GM18499 (cell line): ENCODE data around the gene CTSA.

Experiments
- ATAC-seq: cut with Tn5 transposase; IDR thresholded peaks from one replicate; pipeline ENCODE4 v1.9.1; 2021; ENCODE audit warnings: moderate number of reproducible peaks; ENCODE audit not compliant: insufficient read depth, unreplicated experiment

Gene CTSA

DNA sequence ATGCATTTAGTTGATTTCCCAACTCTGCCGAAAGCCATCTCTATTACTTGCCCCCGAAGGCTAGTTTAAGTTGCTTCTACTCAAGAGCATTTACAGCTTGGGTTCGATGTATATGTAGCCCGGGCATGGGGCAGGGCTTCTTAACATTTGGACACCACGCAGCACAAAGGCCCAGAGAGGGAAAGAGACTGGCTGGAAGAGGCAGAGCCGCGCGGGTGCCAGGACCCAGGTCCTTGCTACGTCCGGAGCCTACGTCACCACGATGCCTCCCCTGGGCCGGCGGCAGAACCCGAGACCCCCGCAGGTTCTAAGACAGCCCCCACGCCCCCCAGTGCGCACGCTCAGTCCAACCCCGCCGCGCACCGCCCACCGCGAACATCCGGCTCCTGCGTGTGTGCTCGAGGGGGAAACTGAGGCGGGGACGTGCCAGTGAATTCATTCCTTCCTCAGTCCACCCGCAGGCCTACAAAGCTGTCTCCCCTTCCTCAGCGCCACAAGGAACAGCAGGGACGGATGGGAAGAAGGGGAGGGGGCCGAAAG, 43.0 kb downstream of the CTSA start:
- ATAC-seq = peak; percentile 3

GRCh38 chr20:45934586-45935415, 43.7 kb downstream of the CTSA start, which contains the start of gene PCIF1:
Gene PCIF1 (plus strand): TSS chr20:45934683. CDS start chr20:45939000, 4,317 bp downstream.
- peak; percentile 45 for ATAC-seq

- ATAC-seq = no peak
These were observed 44.4 kb downstream of the CTSA start for GRCh38 chr20:45935416-45936046.

GRCh38 chr20:45937765-45938164, 46.6 kb downstream of the CTSA start:
- no peak for ATAC-seq

DNA sequence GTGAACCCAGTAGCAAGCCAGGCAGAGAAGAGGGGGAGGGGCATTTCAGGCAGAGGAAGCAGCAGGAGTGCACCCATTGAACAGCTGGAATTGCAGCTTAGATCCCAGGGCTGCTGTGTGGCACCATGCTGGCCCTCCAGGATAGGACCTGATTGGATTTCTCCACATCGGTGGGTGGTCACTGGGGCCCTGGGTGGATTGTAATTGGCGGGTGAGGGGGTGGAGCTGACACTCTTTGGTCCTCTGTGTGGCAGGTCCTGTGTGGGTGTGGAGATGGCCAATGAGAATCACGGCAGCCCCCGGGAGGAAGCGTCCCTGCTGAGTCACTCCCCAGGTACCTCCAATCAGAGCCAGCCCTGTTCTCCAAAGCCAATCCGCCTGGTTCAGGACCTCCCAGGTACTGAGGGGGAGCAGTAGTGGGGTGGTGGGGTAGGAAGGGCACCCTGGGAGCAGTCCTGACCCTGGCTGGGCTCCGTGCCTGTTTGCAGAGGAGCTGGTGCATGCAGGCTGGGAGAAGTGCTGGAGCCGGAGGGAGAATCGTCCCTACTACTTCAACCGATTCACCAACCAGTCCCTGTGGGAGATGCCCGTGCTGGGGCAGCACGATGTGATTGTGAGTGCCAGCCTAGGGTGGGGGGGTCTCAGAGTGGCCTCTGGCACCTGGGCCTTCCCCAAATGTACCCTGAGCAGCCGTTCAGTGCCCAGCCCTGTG, 47.7 kb downstream of the CTSA start:
- no peak for ATAC-seq

DNA sequence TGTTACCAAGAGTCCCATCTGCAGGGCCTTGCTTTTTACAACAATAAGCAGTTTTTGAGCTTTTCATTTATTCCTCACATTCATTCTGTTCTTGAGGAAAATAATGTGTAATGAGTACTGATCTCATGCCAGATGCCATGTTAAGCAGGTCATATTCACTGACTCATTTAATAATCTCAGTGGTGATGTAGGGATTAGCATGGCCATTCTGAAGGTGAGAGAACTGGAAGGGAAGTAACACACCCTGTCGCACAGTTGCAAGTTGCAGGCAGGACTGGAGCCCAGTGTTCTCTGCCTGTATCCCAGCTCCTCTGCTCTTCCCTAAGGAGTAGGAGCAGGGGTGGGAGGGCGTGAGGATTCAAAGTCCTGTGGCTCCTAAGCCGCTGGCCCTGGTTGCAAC, 48.9 kb downstream of the CTSA start:
- no peak for ATAC-seq

GRCh38 chr20:45940469-45940868, 49.3 kb downstream of the CTSA start:
- no peak for ATAC-seq

DNA sequence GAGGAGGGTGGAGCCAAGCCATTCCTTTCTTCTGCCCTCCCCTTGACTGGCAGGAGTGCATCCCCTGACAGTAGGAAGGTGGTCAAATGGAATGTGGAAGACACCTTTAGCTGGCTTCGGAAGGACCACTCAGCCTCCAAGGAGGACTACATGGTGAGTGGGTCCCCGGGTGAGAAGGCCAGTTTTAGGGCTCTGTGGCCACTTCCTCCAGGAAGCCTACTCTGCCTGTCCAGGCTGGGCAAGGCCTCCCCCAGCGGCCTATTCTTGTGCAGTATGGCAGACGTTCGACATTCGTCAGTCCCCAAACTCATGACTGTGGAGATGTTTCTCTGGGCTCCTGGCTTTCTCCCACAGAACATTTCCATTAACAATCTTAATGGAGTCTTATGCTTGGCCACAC, 52.5 kb downstream of the CTSA start:
- ATAC-seq = no peak

DNA sequence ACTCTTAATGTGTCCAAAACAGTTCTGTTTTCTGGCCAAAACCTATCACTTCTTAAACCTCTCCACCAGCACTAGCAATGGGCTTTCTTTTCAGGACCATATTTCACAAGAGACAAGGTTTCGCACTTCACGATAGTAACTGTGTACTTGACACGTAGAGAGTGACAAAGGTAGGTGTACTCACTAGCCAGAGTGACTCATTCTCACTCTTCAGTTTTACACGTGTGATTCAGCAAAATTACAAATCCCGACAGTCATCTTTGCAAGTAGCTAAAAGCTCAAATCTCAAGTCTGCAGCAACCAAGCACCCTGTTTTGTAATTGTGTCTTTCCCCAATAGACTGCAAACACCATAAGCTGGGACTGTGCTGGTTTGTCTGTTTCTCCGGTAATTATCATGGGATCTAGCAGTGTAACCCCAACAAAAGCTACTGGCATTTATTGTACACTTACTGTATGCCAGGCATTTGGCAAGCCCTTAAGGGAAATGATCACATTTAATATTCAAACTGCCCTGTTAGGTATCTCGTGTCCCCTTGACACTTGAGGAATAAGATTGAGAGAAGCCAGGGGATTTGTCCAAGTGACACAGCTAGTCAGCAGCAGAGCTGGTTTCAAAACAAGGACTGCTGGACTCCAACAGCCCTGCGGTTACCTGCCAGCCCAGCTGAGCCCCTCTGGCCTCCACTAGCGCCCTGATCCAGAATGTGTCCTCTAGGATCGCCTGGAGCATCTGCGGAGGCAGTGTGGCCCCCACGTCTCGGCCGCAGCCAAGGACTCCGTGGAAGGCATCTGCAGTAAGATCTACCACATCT, 53.2 kb downstream of the CTSA start:
- ATAC-seq = no peak

DNA sequence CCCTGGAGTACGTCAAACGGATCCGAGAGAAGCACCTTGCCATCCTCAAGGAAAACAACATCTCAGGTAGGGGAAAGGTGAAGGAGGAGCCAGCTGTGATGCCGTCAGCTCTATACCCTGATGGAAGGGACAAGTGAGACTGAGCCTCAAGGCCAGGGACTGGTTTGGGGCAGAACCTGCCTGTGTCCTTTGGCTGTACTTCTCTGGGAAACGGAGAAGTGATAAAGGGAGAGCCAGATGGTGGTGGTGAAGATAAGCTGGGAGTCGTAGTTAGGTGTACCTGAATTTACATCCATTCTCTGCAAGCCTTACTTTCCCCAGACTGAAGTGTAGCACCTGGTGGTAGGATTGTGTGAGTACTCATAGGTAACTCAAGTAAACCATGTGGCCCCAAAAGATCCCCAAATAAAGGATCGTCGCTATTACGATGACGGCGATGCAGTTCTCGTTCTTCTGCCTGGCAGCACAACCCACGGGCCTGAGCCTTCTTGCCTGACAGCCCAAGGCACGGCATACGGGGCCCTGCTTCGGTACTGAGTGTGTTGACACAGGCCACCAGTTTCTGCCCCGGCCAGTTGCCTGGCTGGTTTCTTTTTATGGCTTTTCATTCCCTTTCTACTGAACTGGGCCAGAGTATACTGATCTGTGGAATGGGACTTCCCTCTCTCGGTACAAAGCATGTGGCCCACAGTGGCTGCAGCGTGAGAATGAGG, 54.0 kb downstream of the CTSA start:
- no peak for ATAC-seq

- no peak for ATAC-seq
These were observed 54.6 kb downstream of the CTSA start for GRCh38 chr20:45945678-45946148.

GRCh38 chr20:45946149-45946970, 55.2 kb downstream of the CTSA start:
- ATAC-seq = no peak

- no peak for ATAC-seq
These were observed 56.2 kb downstream of the CTSA start for GRCh38 chr20:45947110-45947866.

- no peak for ATAC-seq
These were observed 57.2 kb downstream of the CTSA start for GRCh38 chr20:45948261-45948733.
